GM11168 (cell line): ENCODE results near the gene MED27.

ENCODE experiments used
- in situ Hi-C: fragments of 300-500 bp; cut with MboI; formaldehyde crosslinking; loops from one replicate; pipeline ENCODE4 v1.12.0; 2022; ENCODE audit warnings: low sequenced_read_pairs; ENCODE audit not compliant: unreplicated experiment

MED27 gene, protein sequence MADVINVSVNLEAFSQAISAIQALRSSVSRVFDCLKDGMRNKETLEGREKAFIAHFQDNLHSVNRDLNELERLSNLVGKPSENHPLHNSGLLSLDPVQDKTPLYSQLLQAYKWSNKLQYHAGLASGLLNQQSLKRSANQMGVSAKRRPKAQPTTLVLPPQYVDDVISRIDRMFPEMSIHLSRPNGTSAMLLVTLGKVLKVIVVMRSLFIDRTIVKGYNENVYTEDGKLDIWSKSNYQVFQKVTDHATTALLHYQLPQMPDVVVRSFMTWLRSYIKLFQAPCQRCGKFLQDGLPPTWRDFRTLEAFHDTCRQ

DNA sequence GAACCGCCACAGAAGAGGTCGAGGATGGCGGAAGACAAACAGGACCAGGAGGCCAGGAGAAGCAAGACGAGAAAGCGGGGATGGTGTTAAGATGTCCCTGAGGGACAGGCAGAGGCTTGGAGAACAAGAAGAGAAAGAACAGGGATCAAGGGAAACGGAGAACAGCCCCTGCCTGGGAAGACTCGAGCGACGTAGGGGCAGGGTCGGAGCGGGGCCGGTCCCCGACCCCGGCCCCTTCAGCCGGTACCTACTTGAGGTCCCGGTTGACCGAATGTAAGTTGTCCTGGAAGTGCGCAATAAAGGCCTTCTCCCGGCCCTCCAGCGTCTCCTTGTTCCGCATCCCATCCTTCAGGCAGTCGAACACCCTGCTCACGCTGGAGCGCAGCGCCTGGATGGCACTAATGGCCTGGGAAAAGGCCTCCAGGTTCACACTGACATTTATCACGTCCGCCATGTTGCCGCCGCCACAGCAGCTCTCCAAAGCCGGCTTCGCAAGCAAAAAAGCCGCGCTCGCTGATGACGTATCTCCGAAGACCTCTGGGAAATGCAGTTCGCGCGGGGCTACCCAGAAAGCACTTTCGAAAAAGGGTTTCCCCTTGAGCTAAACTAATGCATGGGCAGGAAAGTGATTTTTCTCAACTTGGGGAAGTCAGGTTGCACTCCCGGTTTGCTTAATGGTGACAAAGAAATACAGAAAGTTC, at the start of gene MED27:
Gene MED27, minus strand, starts transcription at position 477 of the 701 bp plus-strand sequence. Its CDS starts 23 bp downstream, at position 454.
- in situ Hi-C loops, result no loop called here

DNA sequence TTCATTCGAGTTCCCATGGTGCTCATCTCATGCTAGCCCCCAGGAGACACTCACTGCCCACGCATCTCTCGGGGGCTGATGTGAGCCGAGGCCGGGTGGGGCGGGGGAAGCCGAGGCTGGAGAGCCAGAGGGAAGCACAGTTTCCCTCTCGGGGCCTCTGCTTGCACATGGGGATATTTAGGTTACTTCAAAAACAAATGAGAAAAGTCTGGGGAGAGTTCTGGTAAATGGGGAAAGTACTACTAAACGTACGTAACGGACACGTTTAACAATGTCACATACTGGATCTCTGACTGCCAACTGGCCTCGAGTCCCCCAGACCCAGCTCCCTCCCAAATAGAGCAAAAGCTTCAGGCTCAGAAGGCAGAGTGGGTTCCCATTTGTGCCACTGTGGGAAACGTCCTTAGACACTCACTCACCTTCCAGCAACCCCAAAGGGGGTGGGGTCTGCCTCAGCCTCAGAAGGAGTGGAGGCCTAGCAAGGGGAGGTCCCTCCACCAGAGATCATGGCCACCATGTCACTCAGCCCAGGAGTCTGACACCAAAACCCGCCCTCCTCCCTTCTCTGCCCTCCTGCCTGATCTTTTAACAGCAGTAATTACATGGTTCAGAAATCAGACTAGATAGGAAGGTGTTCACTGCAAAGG, 48.3 kb upstream of the MED27 start:
- in situ Hi-C loops, result no loop called here

DNA sequence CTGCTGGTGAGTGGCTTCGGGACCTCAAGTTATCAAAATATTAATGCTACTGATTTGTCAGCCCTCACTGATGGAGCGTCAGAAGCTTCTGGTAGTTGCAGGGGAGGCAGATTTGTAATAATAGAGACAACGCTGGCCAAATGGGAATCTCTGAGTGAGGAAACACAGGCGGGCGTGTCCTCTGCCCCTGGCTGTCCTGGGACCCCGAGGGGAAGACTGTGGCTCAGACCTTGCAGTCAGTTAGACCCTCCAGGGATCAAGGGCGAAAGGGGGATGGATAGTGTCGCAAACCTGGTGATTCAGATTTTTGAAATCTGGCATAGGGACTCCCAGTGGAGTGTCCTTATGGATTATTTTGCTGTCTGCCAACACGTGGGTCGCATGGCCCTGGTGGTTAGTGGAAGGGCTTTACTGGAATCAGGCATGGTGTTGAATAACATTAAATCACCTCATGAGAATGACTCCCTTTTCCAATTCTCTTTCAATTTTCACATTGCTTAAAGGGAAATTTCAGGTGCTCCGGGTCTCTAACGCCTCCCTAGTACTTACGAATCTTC, 47.1 kb upstream of the MED27 start:
- in situ Hi-C loops, result no loop called here

GRCh38 chr9:132125944-132126679, 46.4 kb upstream of the MED27 start:
- in situ Hi-C loops, result no loop called here

DNA sequence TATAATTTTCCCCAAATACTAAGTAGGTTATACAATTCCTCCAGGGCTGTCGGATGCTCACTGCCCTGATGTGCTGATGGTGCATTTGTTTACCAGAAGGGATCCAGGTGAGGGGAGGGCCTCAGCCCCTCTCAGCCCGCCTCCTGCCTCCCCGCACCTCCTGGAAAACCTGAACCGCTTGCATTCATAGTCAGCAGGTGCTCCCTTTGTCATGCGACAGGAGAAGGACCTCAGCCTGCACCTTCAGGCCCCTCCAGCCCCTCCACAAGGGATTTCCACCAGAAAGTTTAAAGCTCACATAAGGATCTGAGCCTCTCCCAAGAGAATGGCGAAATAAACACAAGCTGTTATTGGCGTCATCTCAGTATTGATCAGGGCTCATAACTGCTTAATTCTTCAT, 45.7 kb upstream of the MED27 start:
- in situ Hi-C loops, result no loop called here

- in situ Hi-C loops, result no loop called here
These were observed 45.1 kb upstream of the MED27 start for GRCh38 chr9:132124800-132125199.

- in situ Hi-C loops, result no loop called here
These were observed 41.4 kb upstream of the MED27 start for GRCh38 chr9:132121021-132121420.

- in situ Hi-C loops, result no loop called here
These were observed 38.0 kb upstream of the MED27 start for GRCh38 chr9:132117694-132118093.

DNA sequence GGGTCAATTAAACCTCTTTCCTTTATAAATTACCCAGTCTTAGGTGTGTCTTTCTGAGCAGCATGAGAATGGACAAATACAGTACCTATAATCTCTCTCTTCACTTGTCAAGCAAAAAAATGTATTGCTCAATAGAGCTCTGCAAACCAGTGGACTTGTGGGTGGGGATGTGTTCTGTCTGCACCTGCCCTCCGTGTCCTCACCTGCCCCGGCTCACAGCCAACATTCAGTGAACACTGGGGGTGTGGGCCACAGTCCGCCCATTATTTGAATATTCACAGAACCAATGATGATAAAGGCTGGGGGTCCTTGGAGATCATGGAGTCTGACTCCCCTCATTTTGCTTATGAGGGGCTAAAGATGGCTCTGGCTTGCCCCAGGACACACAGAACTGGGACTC, 36.9 kb upstream of the MED27 start:
- in situ Hi-C loops, result no loop called here

DNA sequence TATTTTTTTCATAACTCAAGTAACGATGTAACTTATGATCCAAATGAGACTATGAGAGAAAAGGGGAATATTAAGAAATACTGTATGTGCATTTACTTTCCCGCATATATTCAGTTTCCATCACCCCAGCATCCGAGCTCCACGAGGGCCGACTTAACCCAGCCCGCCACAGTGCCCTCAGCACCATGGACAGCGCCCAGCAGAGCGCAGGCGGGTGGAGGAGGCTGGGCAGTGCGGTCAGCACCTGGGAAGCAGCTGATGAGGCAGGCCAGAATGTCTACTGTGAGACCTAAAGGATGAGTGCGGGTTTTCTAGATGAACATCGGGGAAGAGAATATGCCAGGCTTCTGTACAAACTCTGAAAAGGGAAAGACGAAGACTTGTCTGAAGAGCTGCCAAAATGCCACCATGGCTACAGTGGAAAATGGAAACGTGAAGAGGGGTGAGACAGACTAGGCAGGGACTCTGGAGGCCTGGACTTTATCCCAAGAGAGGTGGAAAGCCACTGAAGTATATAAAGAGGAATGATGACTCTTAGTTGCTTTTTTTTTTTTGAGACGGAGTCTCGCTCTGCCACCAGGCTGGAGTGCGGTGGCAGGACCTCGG, 34.5 kb upstream of the MED27 start:
- in situ Hi-C loops, result no loop called here

DNA sequence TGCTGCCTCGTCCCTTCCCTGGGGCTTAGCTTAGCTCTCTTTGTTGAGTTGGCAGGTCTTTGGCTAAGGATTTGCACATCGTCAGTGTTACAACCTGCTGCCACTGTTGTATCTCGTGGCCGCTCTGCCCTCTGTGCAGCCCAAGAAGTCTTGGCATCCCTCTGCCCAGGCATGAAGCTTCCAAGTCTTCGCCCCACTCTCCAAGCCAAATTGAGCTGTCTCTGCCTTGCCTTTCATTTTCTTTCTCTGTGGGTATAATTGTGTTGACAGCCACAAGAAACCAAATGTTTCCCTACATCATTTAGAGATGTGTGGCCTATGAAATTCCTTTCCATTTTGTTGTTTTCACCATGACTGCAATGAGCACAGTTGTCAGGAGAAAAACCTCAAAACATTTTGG, 29.6 kb upstream of the MED27 start:
- in situ Hi-C loops, result no loop called here

DNA sequence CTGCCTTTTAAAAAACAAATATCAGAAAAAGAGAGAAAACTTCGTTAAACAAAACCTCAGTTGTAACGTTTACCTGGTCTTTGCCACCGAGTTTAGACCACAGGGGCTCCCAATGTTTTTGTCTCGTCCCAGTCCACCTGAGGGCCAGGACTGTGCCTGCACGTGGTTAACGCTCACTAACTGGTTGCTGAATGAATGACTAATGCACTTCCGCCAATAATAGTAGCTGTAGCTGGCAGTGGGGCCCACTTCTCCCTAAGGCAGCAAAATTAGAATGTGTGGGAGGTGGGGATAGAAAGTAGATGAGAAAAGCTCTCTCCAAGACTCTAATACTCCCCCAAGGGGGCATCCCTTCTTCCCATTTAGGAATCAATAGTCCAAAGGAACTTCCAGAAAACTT, 29.1 kb upstream of the MED27 start:
- in situ Hi-C loops, result no loop called here

GRCh38 chr9:132099741-132100407, 20.2 kb upstream of the MED27 start:
- in situ Hi-C loops, result no loop called here

DNA sequence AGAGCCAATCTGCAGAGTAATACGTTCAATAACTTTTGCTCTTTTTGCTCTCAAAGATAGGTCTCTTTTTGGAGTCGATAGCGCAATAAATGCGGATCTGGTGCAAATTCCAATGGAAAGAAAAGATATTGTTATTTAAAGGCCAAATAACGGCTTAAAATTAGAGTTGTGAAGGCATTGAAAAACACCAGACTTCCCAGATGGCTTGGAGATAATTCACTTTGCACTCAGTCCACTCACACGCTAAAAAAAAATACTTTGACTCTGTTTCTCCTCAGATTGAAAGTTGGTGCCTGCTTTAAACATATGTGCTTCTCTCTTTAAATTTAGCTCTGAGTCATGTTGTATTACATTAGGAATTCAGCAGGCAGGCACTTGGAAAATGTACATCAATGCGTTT, 19.5 kb upstream of the MED27 start:
- in situ Hi-C loops, result no loop called here

DNA sequence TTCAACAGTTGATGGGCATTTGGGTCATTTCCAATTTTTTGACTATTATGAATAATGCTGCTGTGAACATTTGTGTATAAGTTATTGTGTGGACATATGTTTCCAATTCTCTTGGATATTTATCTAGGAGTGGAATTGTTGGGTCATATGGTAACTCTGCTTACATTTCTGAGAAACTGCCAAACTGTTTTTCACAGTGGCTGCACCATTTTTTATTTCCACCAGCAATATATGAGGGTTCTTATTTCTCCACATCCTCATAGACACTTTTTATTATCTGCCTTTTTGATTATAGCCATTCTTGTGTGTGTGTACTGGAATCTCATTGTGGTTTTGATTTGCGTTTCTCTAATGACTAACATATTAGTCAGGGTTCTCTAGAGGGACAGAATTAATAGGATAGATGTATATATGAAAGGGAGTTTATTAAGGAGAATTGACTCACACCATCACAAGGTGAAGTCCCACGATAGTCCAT, 14.7 kb upstream of the MED27 start:
- in situ Hi-C loops, result no loop called here

DNA sequence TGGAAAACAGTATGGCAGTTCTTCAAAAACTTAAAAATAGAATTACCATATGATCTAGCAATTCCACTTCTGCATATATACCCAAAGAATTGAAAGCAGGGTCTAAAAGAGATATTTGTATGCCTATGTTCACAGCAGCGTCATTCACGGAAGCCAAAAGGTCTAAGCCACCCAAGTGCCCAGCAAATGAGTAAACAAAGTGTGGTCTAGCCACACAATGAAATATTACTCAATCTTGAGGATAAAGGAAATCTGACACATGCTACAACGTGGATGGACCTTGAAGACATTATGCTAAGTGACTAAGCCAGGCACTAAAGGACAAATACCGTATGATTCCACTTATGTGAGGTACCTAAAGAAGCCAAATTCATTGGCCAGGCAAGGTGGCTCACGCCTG, 11.1 kb upstream of the MED27 start:
- in situ Hi-C loops, result no loop called here

GRCh38 chr9:132087438-132088030, 7.9 kb upstream of the MED27 start:
- in situ Hi-C loops, result no loop called here

- in situ Hi-C loops, result no loop called here
These were observed 2.5 kb upstream of the MED27 start for GRCh38 chr9:132082188-132082587.
